Keratinocyte (primary cell): ENCODE measurements around the gene NDUFAF5. TPM values are rescaled to one million over a fixed set of nuclear protein-coding genes. Genes with fewer than 3 reads are reported as not detected.

Experiments used
- DNase-seq: peaks from one replicate; pipeline ENCODE4 v3.0.0-alpha.2; 2011; ENCODE audit warnings: low read depth, missing footprints, low spot score
- FAIRE-seq: peaks from 2 replicates; lab custom pipeline; 2011; peaks lifted over from hg19 to GRCh38; lab: Jason Lieb, UNC
- H2AFZ ChIP-seq: 2 replicates; pipeline ENCODE4 v1.6.0; 2012; ENCODE audit warnings: low read length, control low read depth, inconsistent platforms; ENCODE audit not compliant: control insufficient read depth
- H3K27ac ChIP-seq: 2 replicates; pipeline ENCODE4 v1.5.1; 2011; ENCODE audit warnings: low read length; ENCODE audit not compliant: control insufficient read depth, insufficient read depth
- H3K27me3 ChIP-seq: 3 replicates; pipeline ENCODE4 v1.6.0; 2011; ENCODE audit warnings: low read length; ENCODE audit not compliant: control insufficient read depth, insufficient read depth; ENCODE audit errors: extremely low read depth
- H3K36me3 ChIP-seq, 2 experiments: 2 replicates in 1 of 2; 3 replicates in 1 of 2; pipeline ENCODE4 v1.5.1; 2011; ENCODE audit warnings: low read length in 2 of 2, mild to moderate bottlenecking in 1 of 2; ENCODE audit not compliant: control insufficient read depth in 2 of 2, insufficient read depth in 2 of 2; ENCODE audit errors: extremely low read depth in 1 of 2
- H3K4me1 ChIP-seq: 3 replicates; pipeline ENCODE4 v1.5.1; 2011; ENCODE audit warnings: low read length; ENCODE audit not compliant: control insufficient read depth, insufficient read depth; ENCODE audit errors: extremely low read depth
- H3K4me2 ChIP-seq: 3 replicates; pipeline ENCODE4 v1.6.0; 2011; ENCODE audit warnings: low read depth, low read length; ENCODE audit not compliant: control insufficient read depth, insufficient read depth; ENCODE audit errors: extremely low read depth
- H3K4me3 ChIP-seq, 3 experiments: fragments of 200-600 bp in 1 of 3; sonication (generic) in 1 of 3; 2 replicates in 2 of 3; 3 replicates in 1 of 3; pipeline ENCODE4 v1.5.1; 2011 to 2016; ENCODE audit warnings: low read length in 3 of 3, mild to moderate bottlenecking in 3 of 3, control low read depth in 2 of 3, inconsistent platforms in 1 of 3, low read depth in 1 of 3, mixed read lengths in 1 of 3, mixed run types in 1 of 3, moderate library complexity in 1 of 3; ENCODE audit not compliant: control insufficient read depth in 2 of 3, insufficient read depth in 2 of 3; ENCODE audit errors: extremely low read depth in 1 of 3
- H3K79me2 ChIP-seq: 2 replicates; pipeline ENCODE4 v1.6.0; 2012; ENCODE audit warnings: low read length; ENCODE audit not compliant: control insufficient read depth, insufficient read depth
- H3K9ac ChIP-seq: 3 replicates; pipeline ENCODE4 v1.6.0; 2011; ENCODE audit warnings: low read length; ENCODE audit not compliant: control insufficient read depth, insufficient read depth; ENCODE audit errors: extremely low read depth
- H3K9me1 ChIP-seq: 3 replicates; pipeline ENCODE4 v1.6.0; 2011; ENCODE audit warnings: low read length; ENCODE audit not compliant: control insufficient read depth, insufficient read depth; ENCODE audit errors: extremely low read depth
- H3K9me3 ChIP-seq: 2 replicates; pipeline ENCODE4 v1.5.1; 2012; ENCODE audit warnings: low read depth, low read length; ENCODE audit not compliant: control insufficient read depth
- H4K20me1 ChIP-seq: 3 replicates; pipeline ENCODE4 v1.6.0; 2011; ENCODE audit warnings: low read length; ENCODE audit not compliant: control insufficient read depth, insufficient read depth; ENCODE audit errors: extremely low read depth
- EZH2 ChIP-seq: IDR thresholded peaks from one replicate; pipeline ENCODE4 v1.6.1; 2012; ENCODE audit warnings: inconsistent platforms, mild to moderate bottlenecking, low read length, moderate library complexity
- dilution Hi-C: fragments of 300-500 bp; cut with MboI; formaldehyde crosslinking; loops from one replicate; pipeline ENCODE4 v1.7.0; 2020; ENCODE audit warnings: low sequenced_read_pairs; ENCODE audit not compliant: extremely low pct_ligation_motif_present
- polyA plus RNA-seq, 5 experiments: library from polyadenylated mRNA; depleted of rRNA in 3 of 5; stranded (reverse) in 3 of 5; stranded (forward) in 1 of 5; unstranded in 1 of 5; fragments of >200 nt; gene quantifications; 1 replicate in 1 of 5; 2 replicates in 3 of 5; 3 replicates in 1 of 5; pipeline versions ENCODE4 v1.2.1 to v1.2.3, GENCODE V29; 2011 to 2012; ENCODE audit warnings: missing spikeins in 2 of 5, low read depth in 1 of 5, low replicate concordance in 1 of 5
- TF ChIP-seq, protein P1 (sequence below), 3 experiments: IDR thresholded peaks in 1 of 3; conservative IDR thresholded peaks in 1 of 3; optimal IDR thresholded peaks in 1 of 3; 2 replicates in 2 of 3; 3 replicates in 1 of 3; pipeline versions ENCODE3 to v1.5.1; 2011; ENCODE audit warnings: low read length in 3 of 3, mild to moderate bottlenecking in 3 of 3, moderate library complexity in 2 of 3, control low read depth in 1 of 3, inconsistent platforms in 1 of 3; ENCODE audit not compliant: insufficient read depth in 2 of 3; ENCODE audit errors: extremely low read depth in 1 of 3

The NDUFAF5 gene
- polyA plus RNA-seq, 1 donor (not counting 4 experiments of a cell fraction or from before 2014, with no cell fraction given): 26.4 TPM

DNA sequence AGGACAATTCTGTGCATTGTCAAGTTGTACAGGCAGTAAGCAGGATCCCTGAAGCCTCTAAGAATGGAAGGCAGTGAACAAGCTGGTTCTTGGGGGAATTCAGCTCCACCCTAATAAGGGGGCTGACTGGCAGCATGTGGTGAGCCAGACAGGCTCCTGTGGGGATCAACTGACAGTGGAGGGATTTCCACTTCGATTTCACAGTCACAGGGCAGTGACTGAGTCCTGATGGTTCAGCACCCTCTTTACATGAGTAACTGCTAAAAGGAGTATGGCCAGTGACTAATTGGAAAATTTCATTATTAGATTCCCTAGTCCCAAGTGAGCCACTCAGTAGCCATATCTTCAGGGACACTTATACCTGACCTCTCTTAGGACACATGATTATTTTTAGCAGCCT lies 78.4 kb downstream of the NDUFAF5 start:
- Histone ChIP-seq H3K9ac (no peak overlapping the region), H4K20me1 (no peaks in the 10 kb centered on the region), H3K9me1 (no peaks in the 10 kb centered on the region), H3K36me3 (no peaks in the 10 kb centered on the region), H3K79me2 (no peaks in the 10 kb centered on the region), H3K4me1 (no peaks in the 10 kb centered on the region), H3K4me3 (no peak overlapping the region), H3K27ac (no peak overlapping the region), H2AFZ (no peak overlapping the region), H3K9me3 (no peaks in the 10 kb centered on the region), H3K27me3 (no peaks in the 10 kb centered on the region), H3K4me2 (no peak overlapping the region)
- no peak for DNase-seq
- dilution Hi-C loops: no loop called here
- FAIRE-seq: no peak
- TF ChIP-seq EZH2: no peak
- TF ChIP-seq, protein P1, sequence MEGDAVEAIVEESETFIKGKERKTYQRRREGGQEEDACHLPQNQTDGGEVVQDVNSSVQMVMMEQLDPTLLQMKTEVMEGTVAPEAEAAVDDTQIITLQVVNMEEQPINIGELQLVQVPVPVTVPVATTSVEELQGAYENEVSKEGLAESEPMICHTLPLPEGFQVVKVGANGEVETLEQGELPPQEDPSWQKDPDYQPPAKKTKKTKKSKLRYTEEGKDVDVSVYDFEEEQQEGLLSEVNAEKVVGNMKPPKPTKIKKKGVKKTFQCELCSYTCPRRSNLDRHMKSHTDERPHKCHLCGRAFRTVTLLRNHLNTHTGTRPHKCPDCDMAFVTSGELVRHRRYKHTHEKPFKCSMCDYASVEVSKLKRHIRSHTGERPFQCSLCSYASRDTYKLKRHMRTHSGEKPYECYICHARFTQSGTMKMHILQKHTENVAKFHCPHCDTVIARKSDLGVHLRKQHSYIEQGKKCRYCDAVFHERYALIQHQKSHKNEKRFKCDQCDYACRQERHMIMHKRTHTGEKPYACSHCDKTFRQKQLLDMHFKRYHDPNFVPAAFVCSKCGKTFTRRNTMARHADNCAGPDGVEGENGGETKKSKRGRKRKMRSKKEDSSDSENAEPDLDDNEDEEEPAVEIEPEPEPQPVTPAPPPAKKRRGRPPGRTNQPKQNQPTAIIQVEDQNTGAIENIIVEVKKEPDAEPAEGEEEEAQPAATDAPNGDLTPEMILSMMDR (optimal IDR thresholded peaks at IDR 0.05 in 1 of 3, IDR thresholded peaks at IDR 0.05 in 1 of 3, conservative IDR thresholded peaks at IDR 0.05 in 1 of 3; ENCODE audit: extremely low read depth in 1 of 3, insufficient read depth in 2 of 3, low read length in 3 of 3): no peak

- FAIRE-seq: no peak
- DNase-seq: no peak
Observed at GRCh38 chr20:13865156-13865555, 80.3 kb downstream of the NDUFAF5 start.

More at GRCh38 chr20:13865156-13865555, 80.3 kb downstream of the NDUFAF5 start:
- no peak overlapping the region for H3K9ac ChIP-seq
- no peaks in the 10 kb centered on the region for H3K79me2 ChIP-seq
- H3K4me1 ChIP-seq: no peaks in the 10 kb centered on the region
- no peaks in the 10 kb centered on the region for H3K9me3 ChIP-seq
- no peak overlapping the region for H2AFZ ChIP-seq
- H3K9me1 ChIP-seq: no peaks in the 10 kb centered on the region
- no peak overlapping the region for H3K4me3 ChIP-seq
- H3K36me3 ChIP-seq: no peaks in the 10 kb centered on the region
- no peaks in the 10 kb centered on the region for H4K20me1 ChIP-seq
- no peaks in the 10 kb centered on the region for H3K27me3 ChIP-seq
- no peak overlapping the region for H3K27ac ChIP-seq
- no peak for TF ChIP-seq EZH2
- TF ChIP-seq, protein P1 (optimal IDR thresholded peaks at IDR 0.05 in 1 of 3, IDR thresholded peaks at IDR 0.05 in 1 of 3, conservative IDR thresholded peaks at IDR 0.05 in 1 of 3; ENCODE audit: extremely low read depth in 1 of 3, insufficient read depth in 2 of 3, low read length in 3 of 3): no peak
- dilution Hi-C loops: no loop called here
- no peak overlapping the region for H3K4me2 ChIP-seq
